Urinary bladder (tissue), 4 donors: Measurements from ENCODE around the gene CCDC51. TPM values are rescaled to one million over a fixed set of nuclear protein-coding genes. Genes with fewer than 3 reads are reported as not detected.

Experiments used
- DNase-seq: peaks from one replicate; pipeline ENCODE4 v3.0.0-alpha.2; 2015; ENCODE audit errors: extremely low spot score
- H3K27ac ChIP-seq: one replicate; pipeline ENCODE4 v1.5.1; 2013; ENCODE audit warnings: low read depth, mild to moderate bottlenecking, moderate library complexity
- H3K36me3 ChIP-seq: one replicate; pipeline ENCODE4 v1.6.1; 2013; ENCODE audit warnings: mild to moderate bottlenecking, moderate library complexity; ENCODE audit not compliant: insufficient read depth
- H3K4me1 ChIP-seq: one replicate; pipeline ENCODE4 v1.6.1; 2013; ENCODE audit warnings: mild to moderate bottlenecking, moderate library complexity; ENCODE audit not compliant: insufficient read depth
- H3K4me3 ChIP-seq: one replicate; pipeline ENCODE4 v1.5.1; 2013; ENCODE audit warnings: low read depth, low read length
- WGBS: extraction: QIAGEN DNeasy Blood & Tissue Kit; methylation state at CpG from one replicate; pipeline ENCODE4 v1.1.7; 2013; 5-methylcytosine and 5-hydroxymethylcytosine counted together
- polyA plus RNA-seq: library from polyadenylated mRNA; stranded (reverse); fragments of 200-250 nt; gene quantifications from one replicate; pipeline ENCODE4 v1.2.3, GENCODE V29; 2013
- total RNA-seq: library from RNA; depleted of rRNA; stranded (reverse); fragments of >200 nt; gene quantifications from one replicate; pipeline ENCODE4 v1.2.3, GENCODE V29; 2014
- donor health status: healthy with polysubstance abuse.
- donor health status: healthy.

CCDC51 gene
- total and polyA plus RNA-seq, 2 donors: 6.0 to 17.6 TPM

DNA sequence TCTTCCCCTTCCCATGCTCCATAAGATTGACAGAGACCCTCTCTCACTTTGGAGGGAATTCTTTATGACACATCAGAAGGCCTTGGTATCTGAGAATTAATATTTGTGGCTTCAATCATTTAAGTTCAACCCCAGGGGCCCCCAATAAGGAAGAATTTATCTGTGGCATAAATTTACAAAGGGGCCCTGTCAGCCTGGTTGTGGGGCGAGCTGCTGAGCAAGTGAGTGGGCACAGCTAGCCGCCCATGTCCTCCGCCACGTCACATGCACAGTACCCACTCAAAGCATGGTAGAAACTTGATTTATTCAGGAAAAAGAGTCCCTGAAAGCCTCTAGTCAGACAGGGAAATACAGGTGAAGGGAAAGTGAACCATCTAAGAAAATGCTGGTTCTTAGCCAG, 23.4 kb downstream of the CCDC51 start:
- 96% methylated on average over 4 of the region's 4 CpGs for WGBS
- no peaks in the 10 kb centered on the region for H3K4me1 ChIP-seq
- peaks cover 2% of the 10 kb centered on the region for H3K36me3 ChIP-seq
- no peak for DNase-seq
- no peak overlapping the region for H3K4me3 ChIP-seq
- H3K27ac ChIP-seq: no peak overlapping the region

GRCh38 chr3:48416091-48416505, 23.8 kb downstream of the CCDC51 start:
- H3K4me3 ChIP-seq: no peak overlapping the region
- H3K36me3 ChIP-seq: peaks cover 2% of the 10 kb centered on the region
- DNase-seq: no peak
- no peaks in the 10 kb centered on the region for H3K4me1 ChIP-seq
- H3K27ac ChIP-seq: no peak overlapping the region
- 93% methylated on average over 14 of the region's 14 CpGs for WGBS

- Histone ChIP-seq H3K36me3 (peaks cover 2% of the 10 kb centered on the region), H3K4me1 (no peaks in the 10 kb centered on the region), H3K4me3 (no peak overlapping the region), H3K27ac (no peak overlapping the region)
- DNase-seq: no peak
- 89% methylated on average over 24 of the region's 24 CpGs for WGBS
Observed at GRCh38 chr3:48415251-48415953, 24.5 kb downstream of the CCDC51 start.

DNA sequence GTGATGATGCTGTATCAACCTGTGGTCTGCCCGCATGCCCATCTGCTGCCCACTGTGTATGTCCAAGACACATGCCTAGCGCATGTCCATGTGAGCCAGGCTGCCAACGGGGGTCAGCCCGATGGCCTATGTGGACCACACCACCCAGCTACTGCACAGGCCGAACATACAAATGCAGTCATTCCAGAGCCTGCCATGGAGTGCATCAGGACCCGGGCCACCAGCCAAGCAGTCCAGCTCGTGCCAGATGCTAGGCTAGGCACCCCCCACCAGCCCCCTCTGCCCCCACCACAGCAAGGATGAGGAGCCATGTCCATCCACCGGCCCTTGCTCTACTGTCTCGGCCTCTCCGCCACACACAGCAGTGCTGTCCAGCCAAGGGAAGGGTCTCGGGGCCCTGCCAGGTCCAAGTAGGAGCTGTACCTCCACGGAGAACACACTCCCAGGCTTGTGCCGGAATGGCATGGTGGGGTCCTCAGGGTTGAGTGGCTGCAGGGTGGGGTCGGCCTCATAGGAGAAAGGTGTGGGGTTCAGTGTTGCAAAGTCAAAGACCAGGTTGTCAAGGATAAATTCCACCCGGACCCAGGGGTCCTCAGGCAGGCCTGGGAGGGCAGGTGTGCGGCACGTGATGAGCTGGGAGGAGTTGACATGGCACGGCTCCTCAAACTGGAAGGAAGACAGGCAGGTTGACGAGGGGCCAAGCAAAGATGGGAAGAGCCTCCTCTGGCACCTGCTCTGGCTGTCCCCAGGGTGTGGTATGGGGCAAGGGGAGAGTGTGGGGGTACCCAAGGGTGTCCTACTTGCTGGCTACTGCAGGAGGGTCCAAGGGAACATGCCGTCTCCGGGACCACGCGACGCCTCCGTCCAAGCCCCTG, 25.3 kb downstream of the CCDC51 start:
- WGBS: 85% methylated on average over 25 of the region's 25 CpGs
- Histone ChIP-seq H3K27ac (no peak overlapping the region), H3K36me3 (peaks cover 2% of the 10 kb centered on the region), H3K4me3 (no peak overlapping the region), H3K4me1 (no peaks in the 10 kb centered on the region)
- DNase-seq: no peak

DNA sequence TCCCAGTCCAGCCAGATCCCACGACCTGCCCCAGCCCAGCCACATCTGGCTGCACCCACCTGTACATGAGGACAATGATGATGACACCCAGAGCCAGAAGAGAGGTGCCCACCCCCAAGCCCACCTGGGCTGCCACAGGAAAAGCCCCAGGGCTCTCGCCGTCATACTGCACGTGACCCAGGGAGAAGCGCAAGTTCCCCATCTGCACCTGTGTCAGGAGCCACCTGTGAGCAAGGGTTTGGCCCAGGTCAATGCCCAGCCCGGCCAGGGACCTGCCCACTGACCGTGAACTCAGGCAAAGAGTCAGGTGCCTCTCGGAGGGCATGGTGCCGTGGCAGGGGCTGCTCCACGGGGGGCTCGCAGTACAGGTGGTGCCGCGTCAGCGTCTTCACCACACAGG, 26.3 kb downstream of the CCDC51 start:
- Histone ChIP-seq H3K27ac (no peak overlapping the region), H3K36me3 (peaks cover 2% of the 10 kb centered on the region), H3K4me1 (no peaks in the 10 kb centered on the region), H3K4me3 (no peak overlapping the region)
- WGBS: 93% methylated on average over 14 of the region's 14 CpGs
- no peak for DNase-seq

DNA sequence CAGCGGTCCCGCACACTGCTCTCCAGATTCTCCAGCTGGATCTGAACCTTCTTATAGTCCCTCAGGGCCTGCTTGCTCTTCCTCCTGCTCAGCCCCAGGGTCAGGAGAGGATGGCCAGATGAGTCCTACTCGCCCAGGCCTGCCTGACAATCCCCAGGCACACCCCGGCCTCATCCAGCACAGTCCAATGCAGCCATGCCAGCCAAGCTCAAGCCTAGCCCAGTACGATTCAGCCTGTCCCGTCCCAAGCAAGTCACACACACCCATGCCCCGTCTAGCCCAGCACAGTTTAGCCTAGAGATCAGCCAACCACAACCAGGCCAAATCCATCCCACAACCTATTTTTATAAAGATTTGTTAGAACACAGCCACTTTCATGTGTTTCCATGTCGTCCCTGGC, 26.8 kb downstream of the CCDC51 start:
- WGBS: 84% methylated on average over 8 of the region's 8 CpGs
- no peaks in the 10 kb centered on the region for H3K4me1 ChIP-seq
- H3K36me3 ChIP-seq: peaks cover 2% of the 10 kb centered on the region
- no peak for DNase-seq
- H3K27ac ChIP-seq: no peak overlapping the region
- H3K4me3 ChIP-seq: no peak overlapping the region

GRCh38 chr3:48412375-48413001, 27.4 kb downstream of the CCDC51 start:
- Histone ChIP-seq H3K36me3 (peaks cover 2% of the 10 kb centered on the region), H3K4me3 (no peak overlapping the region), H3K27ac (no peak overlapping the region), H3K4me1 (no peaks in the 10 kb centered on the region)
- WGBS: 94% methylated on average over 19 of the region's 19 CpGs
- DNase-seq: no peak

GRCh38 chr3:48411606-48412374, 28.1 kb downstream of the CCDC51 start:
- Histone ChIP-seq H3K27ac (no peak overlapping the region), H3K4me1 (no peaks in the 10 kb centered on the region), H3K36me3 (peaks cover 2% of the 10 kb centered on the region), H3K4me3 (no peak overlapping the region)
- no peak for DNase-seq
- 93% methylated on average over 11 of the region's 11 CpGs for WGBS

GRCh38 chr3:48411041-48411588, 28.8 kb downstream of the CCDC51 start:
- no peak for DNase-seq
- H3K36me3 ChIP-seq: peaks cover 2% of the 10 kb centered on the region
- no peaks in the 10 kb centered on the region for H3K4me1 ChIP-seq
- 94% methylated on average over 9 of the region's 9 CpGs for WGBS
- H3K4me3 ChIP-seq: no peak overlapping the region
- H3K27ac ChIP-seq: no peak overlapping the region

DNA sequence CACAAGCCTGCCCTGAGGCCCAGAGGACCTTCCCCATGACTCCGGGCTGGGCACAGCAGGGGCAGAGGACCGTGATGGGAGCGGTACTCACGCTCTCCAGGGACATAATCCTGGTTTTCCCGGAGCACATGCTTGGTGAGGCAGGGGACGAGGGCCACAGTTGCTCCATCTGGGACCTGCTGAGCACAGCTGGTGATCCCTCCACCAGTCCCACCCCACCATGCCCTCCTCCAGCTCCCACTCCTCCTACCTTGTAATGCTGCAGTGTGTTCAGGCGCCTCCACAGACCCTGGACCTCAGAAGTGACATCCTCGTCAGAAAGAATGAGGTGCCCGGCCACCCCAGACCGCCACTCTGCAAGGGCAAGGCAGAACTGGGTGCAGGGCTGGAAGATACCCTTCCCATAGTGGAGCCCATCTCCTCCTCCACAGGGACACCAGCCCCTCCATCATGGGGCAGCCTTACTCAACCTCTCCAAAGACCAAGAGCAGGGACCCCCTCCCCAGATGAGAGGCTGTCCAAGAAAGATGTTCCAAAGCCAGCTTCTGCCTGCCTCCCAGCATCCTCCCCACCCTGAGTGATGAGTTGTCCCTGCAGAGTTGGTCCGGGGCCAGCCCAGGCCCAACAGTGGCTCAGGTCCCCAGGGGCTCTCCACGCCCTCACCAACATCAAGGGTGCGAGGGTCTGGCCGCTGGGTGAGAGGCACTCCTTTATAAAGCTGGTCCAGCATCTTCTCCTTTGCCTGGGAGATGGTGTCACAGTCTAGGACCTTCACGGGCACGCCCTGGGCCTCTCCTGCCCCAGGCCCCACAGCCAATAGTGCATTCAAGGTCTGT, 29.5 kb downstream of the CCDC51 start:
- Histone ChIP-seq H3K27ac (no peak overlapping the region), H3K4me1 (no peaks in the 10 kb centered on the region), H3K36me3 (peaks cover 2% of the 10 kb centered on the region), H3K4me3 (no peak overlapping the region)
- DNase-seq: no peak
- 95% methylated on average over 16 of the region's 16 CpGs for WGBS

DNA sequence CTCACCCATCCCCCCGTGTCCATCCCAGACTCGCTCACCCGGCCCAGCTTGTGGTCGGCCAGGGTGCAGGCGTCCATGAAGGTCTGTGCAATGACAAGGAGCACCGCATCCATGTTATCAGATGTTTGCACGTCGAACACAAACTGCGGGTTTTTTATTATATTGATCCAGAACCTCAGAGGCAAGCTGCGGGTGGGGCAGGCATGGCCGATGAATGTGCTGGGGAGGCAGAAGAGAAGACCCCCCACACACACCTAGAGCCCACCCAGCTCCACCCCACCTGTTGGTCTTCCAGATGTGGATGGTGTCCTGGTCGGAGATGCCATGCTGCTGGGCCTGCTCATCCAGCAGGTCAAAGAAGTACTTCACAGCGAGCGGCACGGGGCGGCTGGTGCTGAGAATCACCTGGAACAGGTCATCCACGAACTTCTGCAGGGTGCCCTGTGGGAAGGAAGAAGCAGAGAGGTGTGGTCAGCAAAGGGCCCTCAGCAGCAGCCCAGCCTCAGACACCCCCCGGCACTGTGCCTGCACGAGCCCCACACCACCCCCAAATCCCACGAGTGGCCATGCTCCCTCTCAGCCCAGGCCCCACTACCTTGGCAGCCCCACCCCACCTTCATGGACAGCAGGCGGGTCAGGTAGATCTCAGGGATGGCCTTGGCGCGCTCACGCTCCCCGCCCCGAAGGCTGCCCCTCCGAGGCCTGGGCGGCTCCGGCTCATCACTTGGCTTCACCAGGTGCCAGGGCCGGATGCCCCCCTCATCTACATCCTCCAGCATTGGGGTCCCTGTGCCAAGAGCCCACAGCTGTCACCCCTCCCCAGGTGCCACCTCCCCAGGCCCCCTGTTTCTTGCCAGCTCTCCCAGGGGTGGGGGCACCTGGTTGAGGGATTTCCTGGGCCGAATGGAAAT, 30.4 kb downstream of the CCDC51 start:
- WGBS: 92% methylated on average over 31 of the region's 31 CpGs
- Histone ChIP-seq H3K4me3 (no peak overlapping the region), H3K36me3 (peaks cover 2% of the 10 kb centered on the region), H3K27ac (no peak overlapping the region), H3K4me1 (no peaks in the 10 kb centered on the region)
- DNase-seq: no peak
